Esophagus muscularis mucosa (tissue), 4 donors: Measurements from ENCODE around the gene CSF1. TPM values are rescaled to one million over a fixed set of nuclear protein-coding genes. Genes with fewer than 3 reads are reported as not detected.

ENCODE experiments used
- DNase-seq: peaks from one replicate; pipeline ENCODE4 v3.0.0-alpha.2; 2017; ENCODE audit errors: extremely low spot score
- H3K27ac ChIP-seq, 4 donors: fragments of 200-600 bp; sonication (generic); replicated peaks in 1 of 4; 1 replicate in 3 of 4; 2 replicates in 1 of 4; pipeline ENCODE4 v1.5.1; 2016 to 2019; ENCODE audit warnings: mild to moderate bottlenecking in 1 of 4
- H3K27me3 ChIP-seq, 4 donors: fragments of 200-600 bp; sonication (generic); one replicate each; pipeline versions ENCODE4 v1.5.1 to v1.6.0; 2016 to 2019
- H3K36me3 ChIP-seq, 4 donors: fragments of 200-600 bp; sonication (generic); one replicate each; pipeline ENCODE4 v1.5.1; 2016 to 2019
- H3K4me1 ChIP-seq, 4 donors: fragments of 200-600 bp; sonication (generic); one replicate each; pipeline ENCODE4 v1.5.1; 2016 to 2019
- H3K4me3 ChIP-seq, 4 donors: fragments of 200-600 bp; sonication (generic); 1 replicate in 2 of 4; 2 replicates in 2 of 4; pipeline ENCODE4 v1.5.1; 2016 to 2019; ENCODE audit warnings: mild to moderate bottlenecking in 4 of 4, moderate library complexity in 1 of 4
- H3K9me3 ChIP-seq, 4 donors: fragments of 200-600 bp; sonication (generic); 1 replicate in 3 of 4; 2 replicates in 1 of 4; pipeline ENCODE4 v1.5.1; 2016 to 2019
- EP300 ChIP-seq: sonication (generic); formaldehyde crosslinking; IDR thresholded peaks from one replicate; pipeline ENCODE4 v1.6.1; 2017; ENCODE audit warnings: antibody characterized with exemption
- POLR2A ChIP-seq: fragments of 450-650 bp; IDR thresholded peaks from one replicate; pipeline ENCODE4 v1.6.1; 2017; ENCODE audit warnings: antibody characterized with exemption, moderate library complexity, mild to moderate bottlenecking, low read depth
- POLR2AphosphoS5 ChIP-seq, 2 donors: sonication (generic); formaldehyde crosslinking; IDR thresholded peaks; one replicate each; pipeline ENCODE4 v1.6.1; 2017; ENCODE audit warnings: antibody characterized with exemption in 2 of 2
- WGBS: methylation state at CpG from one replicate; pipeline ENCODE4 v1.1.5; 2018; 5-methylcytosine and 5-hydroxymethylcytosine counted together
- intact Hi-C: fragments of 100-400 bp; cut with DNase I; formaldehyde crosslinking; loops from one replicate; pipeline ENCODE4 v1.15.1; 2023
- total RNA-seq, 4 donors: library from RNA; depleted of rRNA; stranded (reverse); fragments of >200 nt; gene quantifications; one replicate each; pipeline versions ENCODE4 v1.1.0 to v1.2.1, GENCODE V29; 2016
- TF ChIP-seq, protein P1 (sequence below), 3 experiments: fragments of 200-600 bp in 2 of 3; fragments of 450-650 bp in 1 of 3; sonication (generic) in 2 of 3; IDR thresholded peaks; one replicate each; pipeline ENCODE4 v1.5.1; 2017 to 2019; ENCODE audit warnings: antibody characterized with exemption in 3 of 3, mild to moderate bottlenecking in 2 of 3, moderate library complexity in 1 of 3

Gene CSF1
- total RNA-seq, 4 donors from 2014 or later: 27.0 to 92.6 (median 48.1) TPM

DNA sequence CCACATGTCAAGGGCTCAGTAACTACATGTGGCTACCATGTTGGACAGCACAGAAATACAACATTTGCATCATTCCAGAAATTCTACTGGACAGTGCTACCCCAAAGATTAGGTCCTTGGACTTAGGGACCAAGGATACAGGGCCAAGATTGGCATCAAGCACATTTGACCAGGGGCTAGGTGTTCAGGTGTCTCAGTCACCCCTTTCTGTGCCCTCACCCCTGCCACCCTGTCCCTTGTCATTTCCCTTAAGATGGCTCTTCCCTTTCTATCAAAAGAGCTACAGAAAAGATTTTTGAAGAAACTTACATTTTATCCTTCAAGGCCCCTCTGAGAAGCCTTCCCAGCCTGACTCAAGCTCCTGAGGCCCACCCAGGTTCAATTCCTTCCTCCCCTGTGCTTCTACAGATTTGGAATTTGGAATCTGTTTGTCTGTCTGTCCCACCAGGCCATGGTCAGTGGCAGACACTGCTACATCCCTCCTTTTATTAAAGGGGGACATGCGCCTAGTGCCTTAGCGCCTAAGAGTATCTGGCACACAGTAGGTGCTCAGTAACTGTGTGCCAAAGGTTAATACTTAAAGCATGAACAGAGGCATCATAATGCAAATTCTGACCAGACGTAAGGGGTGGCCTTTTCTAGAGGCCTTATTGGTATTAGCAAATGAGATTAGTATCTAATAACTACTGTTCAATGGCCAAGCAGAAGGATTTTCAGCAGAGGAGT is 21.4 kb downstream of the CSF1 start:
- H3K27ac ChIP-seq: peak overlapping the region in 1 of 4 donors; percentile 85
- WGBS: 96% methylated on average over 3 of the region's 3 CpGs
- intact Hi-C loops: no loop called here
- no peak for TF ChIP-seq EP300
- TF ChIP-seq POLR2A: no peak
- TF ChIP-seq POLR2AphosphoS5 (IDR thresholded peaks at IDR 0.05): no peak
- TF ChIP-seq, protein P1, sequence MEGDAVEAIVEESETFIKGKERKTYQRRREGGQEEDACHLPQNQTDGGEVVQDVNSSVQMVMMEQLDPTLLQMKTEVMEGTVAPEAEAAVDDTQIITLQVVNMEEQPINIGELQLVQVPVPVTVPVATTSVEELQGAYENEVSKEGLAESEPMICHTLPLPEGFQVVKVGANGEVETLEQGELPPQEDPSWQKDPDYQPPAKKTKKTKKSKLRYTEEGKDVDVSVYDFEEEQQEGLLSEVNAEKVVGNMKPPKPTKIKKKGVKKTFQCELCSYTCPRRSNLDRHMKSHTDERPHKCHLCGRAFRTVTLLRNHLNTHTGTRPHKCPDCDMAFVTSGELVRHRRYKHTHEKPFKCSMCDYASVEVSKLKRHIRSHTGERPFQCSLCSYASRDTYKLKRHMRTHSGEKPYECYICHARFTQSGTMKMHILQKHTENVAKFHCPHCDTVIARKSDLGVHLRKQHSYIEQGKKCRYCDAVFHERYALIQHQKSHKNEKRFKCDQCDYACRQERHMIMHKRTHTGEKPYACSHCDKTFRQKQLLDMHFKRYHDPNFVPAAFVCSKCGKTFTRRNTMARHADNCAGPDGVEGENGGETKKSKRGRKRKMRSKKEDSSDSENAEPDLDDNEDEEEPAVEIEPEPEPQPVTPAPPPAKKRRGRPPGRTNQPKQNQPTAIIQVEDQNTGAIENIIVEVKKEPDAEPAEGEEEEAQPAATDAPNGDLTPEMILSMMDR (IDR thresholded peaks at IDR 0.05): no peak
- peaks cover 12 to 25% (median 20%) of the 10 kb centered on the region in 4 donors for H3K36me3 ChIP-seq
- H3K4me1 ChIP-seq: peaks cover 51 to 70% (median 54%) of the 10 kb centered on the region in 4 donors
- H3K9me3 ChIP-seq: peaks cover 0 to 6% (median 0%) of the 10 kb centered on the region in 4 donors
- H3K4me3 ChIP-seq: no peak overlapping the region
- no peak for DNase-seq
- H3K27me3 ChIP-seq: no peaks in the 10 kb centered on the region

DNA sequence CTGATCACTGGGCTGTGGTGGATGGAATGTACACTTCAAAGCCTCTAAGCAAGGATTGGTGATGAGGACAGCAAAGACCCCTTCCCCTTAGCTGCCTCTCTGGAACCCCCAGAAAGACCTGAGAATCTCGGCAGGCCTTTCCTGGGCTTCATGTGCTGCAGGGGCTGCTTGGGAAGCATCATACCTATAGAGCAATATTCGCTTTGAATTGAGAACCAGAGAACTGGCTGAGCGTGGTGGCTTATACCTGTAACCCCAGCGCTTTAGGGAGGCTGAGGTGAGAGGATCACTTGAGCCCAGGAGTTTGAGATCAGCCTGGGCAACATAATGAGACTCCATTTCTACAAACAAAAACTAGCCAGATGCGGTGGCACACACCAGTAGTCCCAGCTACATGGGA is 22.0 kb downstream of the CSF1 start:
- intact Hi-C loops: no loop called here
- no peak overlapping the region for H3K27ac ChIP-seq
- TF ChIP-seq, protein P1 (IDR thresholded peaks at IDR 0.05): no peak
- no peak for TF ChIP-seq POLR2A
- TF ChIP-seq POLR2AphosphoS5 (IDR thresholded peaks at IDR 0.05): no peak
- no peak for TF ChIP-seq EP300

DNA sequence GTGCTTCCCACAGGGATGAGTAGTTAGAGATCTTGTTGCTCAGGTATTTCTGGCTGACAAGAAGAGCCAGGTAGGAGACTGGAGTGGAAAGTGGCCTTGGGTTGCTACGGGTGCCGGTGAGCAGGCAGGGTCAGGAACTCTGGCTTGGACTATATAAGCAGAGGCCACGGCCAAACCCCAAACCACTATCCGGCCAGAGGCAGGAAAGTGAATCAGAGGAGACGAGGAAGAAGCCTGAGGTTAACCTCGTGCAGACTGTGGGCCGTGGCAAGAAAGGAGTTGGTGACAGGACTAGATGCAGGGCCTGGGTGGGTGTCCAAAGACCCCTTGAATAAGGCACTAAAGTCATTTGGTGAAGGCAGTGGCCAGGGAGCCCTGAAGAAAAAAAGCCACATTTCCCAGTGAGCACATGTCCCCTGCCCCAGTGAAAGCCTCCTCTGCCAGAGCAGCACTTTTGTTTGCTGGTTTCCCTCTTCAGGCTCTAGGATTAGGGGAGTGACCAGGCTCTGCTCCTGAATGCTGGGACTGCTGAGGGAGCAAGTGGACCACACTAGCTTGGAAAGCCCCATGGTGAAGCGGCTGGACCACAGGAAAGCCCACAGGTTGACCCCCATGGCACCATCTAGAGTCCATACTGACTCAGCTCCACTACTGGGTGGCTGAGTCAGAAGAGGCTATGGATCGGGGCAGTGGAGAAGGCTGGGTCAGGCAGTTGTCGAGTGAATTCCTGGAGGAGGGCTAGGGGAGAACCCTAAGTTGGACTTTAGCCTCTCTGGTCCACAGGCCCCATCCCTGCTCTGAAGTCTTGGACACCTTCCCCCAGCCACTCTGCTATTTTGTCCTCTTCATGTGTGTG is 23.4 kb downstream of the CSF1 start:
- intact Hi-C loops: no loop called here
- H3K27ac ChIP-seq: peak overlapping the region in 1 of 4 donors; percentile 22
- DNase-seq: no peak
- 59% methylated on average over 10 of the region's 10 CpGs for WGBS
- H3K9me3 ChIP-seq: peaks cover 0 to 14% (median 6%) of the 10 kb centered on the region in 4 donors
- peaks cover 31 to 50% (median 34%) of the 10 kb centered on the region in 4 donors for H3K4me1 ChIP-seq
- TF ChIP-seq POLR2A (no peak), EP300 (no peak), POLR2AphosphoS5 (IDR thresholded peaks at IDR 0.05) (no peak)
- TF ChIP-seq, protein P1 (IDR thresholded peaks at IDR 0.05): no peak
- peaks cover 10 to 15% (median 13%) of the 10 kb centered on the region in 4 donors for H3K36me3 ChIP-seq
- H3K27me3 ChIP-seq: no peaks in the 10 kb centered on the region
- no peak overlapping the region for H3K4me3 ChIP-seq

More for the DNA sequence above, 22.0 kb downstream of the CSF1 start:
- no peaks in the 10 kb centered on the region for H3K27me3 ChIP-seq
- no peak overlapping the region for H3K4me3 ChIP-seq
- 96% methylated on average over 5 of the region's 5 CpGs for WGBS
- H3K36me3 ChIP-seq: peaks cover 12 to 21% (median 19%) of the 10 kb centered on the region in 4 donors
- no peak for DNase-seq
- H3K4me1 ChIP-seq: peaks cover 45 to 64% (median 48%) of the 10 kb centered on the region in 4 donors
- H3K9me3 ChIP-seq: peaks cover 0 to 12% (median 1%) of the 10 kb centered on the region in 4 donors

DNA sequence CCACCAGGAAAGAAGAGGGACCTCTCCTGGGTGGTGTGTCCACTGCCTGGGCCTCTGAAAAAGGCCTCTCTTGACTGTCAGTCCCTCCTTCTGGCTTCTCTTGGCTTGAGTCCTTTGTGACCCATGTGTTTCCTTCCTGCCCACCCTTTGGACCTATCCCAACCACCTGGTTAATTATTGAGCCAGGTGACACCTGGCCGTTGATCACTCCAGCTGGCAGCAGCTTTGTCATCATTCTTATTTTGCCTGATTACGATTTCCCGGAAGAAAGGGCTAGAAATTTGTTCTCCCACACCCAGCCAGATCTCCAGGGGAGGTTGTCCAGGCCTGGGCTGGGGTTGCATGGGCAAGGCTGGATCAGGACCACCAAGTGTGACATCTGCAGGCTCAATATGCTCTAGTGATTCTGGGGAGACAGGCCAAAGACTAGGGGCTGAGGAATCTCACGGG is 24.8 kb downstream of the CSF1 start:
- 77% methylated on average over 3 of the region's 4 CpGs for WGBS
- Histone ChIP-seq H3K27ac (no peak overlapping the region), H3K9me3 (peaks cover 0 to 14% (median 6%) of the 10 kb centered on the region in 4 donors), H3K27me3 (no peaks in the 10 kb centered on the region), H3K4me3 (no peak overlapping the region), H3K36me3 (peaks cover 0 to under 1% (median 0%) of the 10 kb centered on the region in 4 donors), H3K4me1 (peaks cover 17 to 36% (median 20%) of the 10 kb centered on the region in 4 donors)
- TF ChIP-seq POLR2A: no peak
- TF ChIP-seq EP300: no peak
- no peak for TF ChIP-seq POLR2AphosphoS5 (IDR thresholded peaks at IDR 0.05)
- TF ChIP-seq, protein P1 (IDR thresholded peaks at IDR 0.05): no peak
- DNase-seq: no peak
- intact Hi-C loops: no loop called here
